Measurements from ENCODE around the gene GIMAP2.
"Not testable (repeated sequence)": the region's sequence is repeated elsewhere in the genome, so short reads cannot be mapped to it uniquely, and the experiment has no call there.

DNA sequence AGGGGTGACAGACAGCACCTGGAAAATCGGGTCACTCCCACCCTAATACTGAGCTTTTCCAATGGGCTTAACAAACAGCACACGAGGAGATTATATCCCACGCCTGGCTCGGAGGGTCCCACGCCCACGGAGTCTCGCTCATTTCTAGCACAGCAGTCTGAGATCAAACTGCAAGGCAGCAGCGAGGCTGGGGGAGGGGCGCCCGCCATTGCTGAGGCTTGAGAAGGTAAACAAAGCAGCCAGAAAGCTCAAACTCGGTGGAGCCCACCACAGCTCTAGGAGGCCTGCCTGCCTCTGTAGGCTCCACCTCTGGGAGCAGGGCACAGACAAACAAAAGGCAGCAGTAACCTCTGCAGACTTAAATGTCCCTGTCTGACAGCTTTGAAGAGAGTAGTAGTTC is 6.9 kb upstream of the GIMAP2 start:
- TF ChIP-seq EZH2 (IDR thresholded peaks at IDR 0.05; ENCODE audit: insufficient read depth, poor library complexity, severe bottlenecking); EZH2phosphoT487 (IDR thresholded peaks at IDR 0.05; ENCODE audit: insufficient read depth, low read depth): not testable (repeated sequence)

Data from GM23248 (cell line).